HG03196 (cell line): ENCODE measurements around the gene JTB.
"Not testable (repeated sequence)": the region's sequence is repeated elsewhere in the genome, so short reads cannot be mapped to it uniquely, and the experiment has no call there.

Experiments used
- ATAC-seq: cut with Tn5 transposase; IDR thresholded peaks from one replicate; pipeline ENCODE4 v1.9.1; 2021; ENCODE audit not compliant: unreplicated experiment

Gene JTB

DNA sequence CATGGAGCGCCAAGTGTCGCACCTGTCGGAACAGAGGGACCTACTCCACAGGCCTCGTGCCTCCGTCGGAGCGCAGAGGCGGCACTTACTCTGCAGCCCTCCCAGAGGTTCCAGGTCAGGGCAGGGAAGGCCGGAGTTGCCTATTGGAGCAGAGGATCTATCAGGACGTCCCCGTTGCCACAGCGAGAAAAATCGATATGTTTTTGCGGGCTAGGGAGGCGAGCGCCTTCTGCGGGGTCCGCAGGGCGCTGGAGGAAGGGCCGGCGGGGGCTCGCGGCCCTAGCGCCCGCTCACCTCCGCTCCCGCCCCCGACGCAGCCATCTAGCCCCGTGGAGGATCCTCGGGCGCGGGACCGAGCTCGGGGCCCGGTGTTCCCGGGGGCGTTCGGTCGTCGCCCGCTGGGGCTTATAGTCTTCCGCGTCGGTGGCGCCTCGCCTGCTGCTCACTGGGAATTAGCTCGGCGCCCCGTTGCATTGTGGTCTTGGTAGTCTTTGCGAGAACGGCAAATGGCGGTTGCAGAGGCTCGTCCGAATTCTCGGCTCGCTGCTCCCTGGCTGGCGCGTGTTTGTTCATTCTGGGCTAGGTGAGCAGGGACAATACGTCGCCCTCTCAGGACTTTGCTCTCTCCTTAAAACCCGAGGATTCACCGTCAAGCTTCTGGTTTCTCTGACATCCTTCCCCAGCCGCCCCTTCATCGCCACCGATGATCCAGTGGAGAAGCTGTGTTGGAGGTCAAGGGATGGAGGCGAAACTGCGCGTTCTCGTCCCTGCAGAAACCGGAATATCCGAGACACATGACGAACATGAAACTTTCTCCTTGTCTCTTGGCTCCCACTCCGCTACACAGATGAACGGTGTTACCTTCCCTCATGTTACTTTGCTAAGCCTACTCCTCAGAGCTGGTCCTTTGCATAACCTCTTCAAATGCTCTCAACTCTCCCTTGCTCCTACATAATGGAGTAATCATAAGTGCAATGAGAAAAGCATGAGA is at the start of gene JTB:
Gene JTB (minus strand): TSS at position 425 of the 991 bp plus-strand sequence. CDS start 422 bp downstream, at position 3.
- peak; percentile 79 for ATAC-seq

DNA sequence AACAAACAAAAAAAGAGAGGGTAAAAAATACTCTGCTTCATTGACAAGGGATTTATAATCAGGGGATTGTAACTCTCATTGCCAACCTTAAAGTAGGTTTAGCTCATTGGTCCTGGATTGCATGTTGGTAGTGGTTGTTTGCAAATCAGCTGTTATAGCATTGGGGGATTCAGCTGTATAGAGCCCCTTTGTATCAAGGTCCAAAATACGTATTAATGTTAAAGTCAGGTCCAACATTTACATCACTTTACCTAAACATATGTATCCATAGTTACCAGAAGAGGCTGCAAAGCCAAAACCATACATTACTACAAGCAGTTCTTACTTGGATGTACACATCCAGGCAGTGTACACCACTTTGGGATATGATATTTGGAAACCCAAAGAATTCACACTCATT is 42.5 kb upstream of the JTB start:
- no peak for ATAC-seq

DNA sequence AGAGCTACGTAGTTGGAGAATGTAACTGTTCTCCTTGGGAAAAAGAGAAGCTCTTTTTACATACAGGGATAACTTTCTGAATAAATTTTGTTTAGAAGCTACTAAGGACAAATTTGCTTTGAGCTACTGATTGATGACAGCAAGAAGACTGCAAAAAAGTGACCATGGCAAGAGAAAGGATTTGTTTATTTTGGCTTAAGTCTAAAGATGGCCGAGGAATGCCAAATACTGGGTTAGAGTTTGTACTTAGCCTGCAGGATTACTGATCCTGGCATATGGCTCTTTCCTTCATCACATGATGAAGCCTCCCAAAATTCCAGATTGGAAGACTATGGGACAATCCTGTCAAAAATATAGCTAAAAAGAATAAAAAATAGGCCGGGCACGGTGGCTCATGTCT is 41.8 kb upstream of the JTB start:
- ATAC-seq, result no peak

GRCh38 chr1:154014154-154014907 is 36.9 kb upstream of the JTB start:
- no peak for ATAC-seq

- not testable (repeated sequence) for ATAC-seq
These were observed 35.1 kb upstream of the JTB start for GRCh38 chr1:154012543-154012942.

DNA sequence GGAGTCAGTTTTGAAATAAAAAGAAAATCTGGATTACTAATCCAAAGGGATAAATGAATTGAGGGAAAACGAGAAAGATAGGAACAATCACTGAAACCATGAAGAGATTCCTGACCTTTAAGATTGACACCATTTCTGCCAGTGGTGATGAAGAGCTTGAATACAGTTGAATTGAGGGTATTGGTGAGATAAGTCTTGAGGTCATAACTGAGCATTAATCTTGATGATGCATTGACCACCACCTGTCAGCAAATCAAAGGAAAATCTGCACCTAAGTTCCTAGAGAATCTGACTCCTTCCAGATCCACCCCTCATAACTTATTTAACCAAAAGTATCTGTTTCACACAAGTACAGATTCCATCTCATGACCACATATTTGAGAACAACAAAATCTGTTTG is 34.7 kb upstream of the JTB start:
- no peak for ATAC-seq

GRCh38 chr1:154006136-154006535 is 28.7 kb upstream of the JTB start:
- ATAC-seq, result no peak

DNA sequence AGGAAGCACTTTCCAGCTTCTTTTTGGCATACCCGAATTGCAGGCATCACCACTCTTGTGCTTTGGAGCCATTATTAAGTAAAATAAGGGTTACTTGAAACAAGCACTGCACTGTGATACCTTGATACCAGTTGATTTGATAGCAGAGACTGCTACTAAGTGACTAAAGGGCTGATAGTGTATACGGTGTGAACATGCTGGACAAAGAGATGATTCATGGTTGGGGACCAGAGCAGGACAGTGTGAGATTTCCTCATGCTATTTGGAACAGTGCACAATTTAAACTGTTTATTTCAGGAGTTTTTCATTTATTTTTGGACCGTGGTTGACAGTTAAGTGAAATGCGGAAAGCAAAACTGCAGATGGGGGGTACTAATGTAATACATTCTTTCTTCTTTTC is 22.9 kb upstream of the JTB start:
- no peak for ATAC-seq

DNA sequence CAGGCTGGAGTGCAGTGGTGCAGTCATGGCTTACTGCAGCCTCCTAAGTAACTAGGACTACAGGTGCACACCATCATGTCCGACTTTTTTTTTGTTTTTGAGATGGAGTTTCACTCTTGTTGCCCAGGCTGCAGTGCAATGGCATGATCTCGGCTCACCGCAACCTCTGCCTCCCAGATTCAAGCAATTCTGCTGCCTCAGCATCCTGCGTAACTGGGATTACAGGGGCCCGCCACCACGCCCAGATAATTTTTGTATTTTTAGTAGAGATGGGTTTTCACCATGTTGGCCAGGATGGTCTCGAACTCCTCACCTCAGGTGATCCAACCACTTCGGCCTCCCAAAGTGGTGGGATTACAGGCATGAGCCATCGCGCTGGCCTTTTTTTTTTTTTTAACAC is 19.4 kb upstream of the JTB start:
- ATAC-seq, result not testable (repeated sequence)

- no peak for ATAC-seq
These were observed 18.2 kb upstream of the JTB start for GRCh38 chr1:153995640-153996039.

- no peak for ATAC-seq
These were observed 17.7 kb upstream of the JTB start for GRCh38 chr1:153995202-153995601.

DNA sequence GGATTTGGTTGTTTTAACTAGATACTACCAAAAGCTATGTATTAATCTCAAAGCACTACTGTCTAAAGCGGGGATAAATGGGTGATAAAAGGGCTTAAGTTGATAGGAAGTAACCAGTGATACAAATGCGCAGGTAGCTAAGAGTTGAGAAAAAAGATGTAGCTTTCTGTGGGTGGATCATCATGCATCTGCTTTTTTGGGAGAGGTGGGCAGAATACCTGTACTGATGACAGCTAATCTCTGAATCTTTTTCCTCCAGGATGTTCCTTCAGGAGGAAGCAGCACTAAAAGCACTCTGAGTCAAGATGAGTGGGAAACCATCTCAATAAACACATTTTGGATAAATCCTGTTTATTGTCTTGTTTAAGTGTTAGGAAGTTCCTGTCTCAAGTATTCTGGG is 14.3 kb upstream of the JTB start:
- no peak for ATAC-seq

- ATAC-seq, result no peak
These were observed 13.7 kb upstream of the JTB start for GRCh38 chr1:153991151-153991630.

DNA sequence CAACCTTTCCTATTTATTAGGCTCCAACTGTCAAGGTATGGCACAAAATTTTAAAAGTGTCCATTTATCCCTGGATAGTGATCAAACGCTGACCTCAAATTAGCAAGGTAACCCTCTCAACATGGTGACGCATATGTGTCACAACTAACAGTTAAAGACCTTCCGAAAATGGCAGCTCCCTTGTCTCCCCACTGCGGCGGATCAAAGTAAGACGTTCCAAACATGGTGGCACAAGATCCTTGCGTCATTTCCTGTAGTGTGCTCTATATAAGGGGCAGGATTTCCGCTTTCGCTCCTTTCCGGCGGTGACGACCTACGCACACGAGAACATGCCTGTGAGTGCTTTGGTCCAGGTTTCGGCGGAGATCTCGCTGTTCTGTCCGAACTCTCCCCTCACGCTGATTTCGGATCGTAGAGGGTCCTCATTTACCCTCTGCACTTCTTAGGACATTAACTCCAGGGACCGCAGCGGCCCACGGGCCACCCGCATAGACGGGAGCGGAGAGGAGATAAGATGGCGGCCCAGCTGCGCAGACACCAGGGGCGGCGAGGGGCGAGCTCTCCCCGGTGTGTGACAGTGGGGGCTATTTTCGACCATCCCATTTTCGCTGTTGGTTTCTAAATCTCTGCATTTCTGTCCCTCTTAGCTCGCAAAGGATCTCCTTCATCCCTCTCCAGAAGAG is 13.1 kb upstream of the JTB start, which contains the start of gene RPS27:
Gene RPS27 (plus strand): TSS at position 295 of the 683 bp plus-strand sequence. CDS start 35 bp downstream, at position 330.
- peak; percentile 76 for ATAC-seq

DNA sequence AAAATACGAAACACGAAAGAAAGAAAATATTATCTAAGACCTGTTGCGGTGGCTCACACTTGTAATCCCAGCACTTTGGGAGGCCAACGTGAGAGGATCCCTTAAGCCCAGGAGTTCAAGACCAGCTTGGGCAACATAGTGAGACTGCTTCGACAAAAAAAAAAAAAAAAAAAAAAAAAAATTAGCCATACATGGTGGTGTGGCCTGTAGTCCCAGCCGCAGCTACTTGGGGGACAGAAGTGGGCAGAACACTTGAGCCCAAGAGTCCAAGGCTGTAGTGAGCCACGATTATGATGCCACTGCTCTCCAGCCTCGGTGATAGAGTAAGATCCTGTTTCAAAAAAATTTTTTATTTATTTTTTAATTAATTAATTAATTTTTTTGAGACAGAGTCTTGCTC is 10.1 kb upstream of the JTB start:
- no peak for ATAC-seq

DNA sequence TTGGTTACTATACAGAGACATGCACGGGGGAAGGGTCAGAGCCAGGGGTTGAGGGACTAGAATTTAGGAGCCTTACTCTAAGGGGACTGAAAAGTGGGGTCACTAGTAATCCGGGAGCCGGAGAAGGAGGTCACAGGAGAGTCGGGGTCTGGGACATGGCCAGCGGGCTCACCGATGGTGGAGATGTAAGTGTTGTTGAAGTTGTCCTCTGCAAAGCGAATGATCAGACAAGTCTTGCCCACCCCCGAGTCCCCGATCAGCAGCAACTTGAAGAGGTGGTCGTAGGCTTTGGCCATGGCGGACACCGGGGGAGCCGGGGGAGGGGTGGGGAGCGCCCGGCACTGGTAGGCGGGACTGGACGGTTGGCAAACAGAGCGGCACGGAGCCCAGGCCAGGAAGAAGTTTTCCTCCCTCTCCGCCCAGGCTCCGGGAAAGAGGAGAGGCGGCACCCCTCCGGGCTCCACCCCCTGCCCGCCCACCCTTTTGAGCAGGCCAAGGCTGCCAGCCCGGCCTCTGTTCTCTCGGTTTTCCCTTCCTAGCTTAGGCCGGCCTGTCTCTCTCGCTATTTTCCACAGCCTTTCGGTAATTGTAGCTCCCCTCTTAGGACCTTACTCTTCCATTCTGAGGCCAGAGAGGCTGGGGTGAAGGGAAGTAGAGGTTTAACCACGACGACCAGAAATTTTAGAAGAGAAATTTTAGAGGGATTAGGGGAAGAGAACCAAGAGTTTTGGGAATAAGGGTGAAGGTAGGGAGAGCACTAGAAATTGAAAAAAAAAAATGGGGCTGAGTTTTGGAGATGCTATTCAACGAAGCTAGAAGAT is 8.7 kb upstream of the JTB start, which contains the start of gene RAB13:
Gene RAB13 (minus strand): TSS at position 399 of the 821 bp plus-strand sequence. CDS start 103 bp downstream, at position 296.
- ATAC-seq, result no peak

- no peak for ATAC-seq
These were observed 8.0 kb upstream of the JTB start for GRCh38 chr1:153985341-153985912.

DNA sequence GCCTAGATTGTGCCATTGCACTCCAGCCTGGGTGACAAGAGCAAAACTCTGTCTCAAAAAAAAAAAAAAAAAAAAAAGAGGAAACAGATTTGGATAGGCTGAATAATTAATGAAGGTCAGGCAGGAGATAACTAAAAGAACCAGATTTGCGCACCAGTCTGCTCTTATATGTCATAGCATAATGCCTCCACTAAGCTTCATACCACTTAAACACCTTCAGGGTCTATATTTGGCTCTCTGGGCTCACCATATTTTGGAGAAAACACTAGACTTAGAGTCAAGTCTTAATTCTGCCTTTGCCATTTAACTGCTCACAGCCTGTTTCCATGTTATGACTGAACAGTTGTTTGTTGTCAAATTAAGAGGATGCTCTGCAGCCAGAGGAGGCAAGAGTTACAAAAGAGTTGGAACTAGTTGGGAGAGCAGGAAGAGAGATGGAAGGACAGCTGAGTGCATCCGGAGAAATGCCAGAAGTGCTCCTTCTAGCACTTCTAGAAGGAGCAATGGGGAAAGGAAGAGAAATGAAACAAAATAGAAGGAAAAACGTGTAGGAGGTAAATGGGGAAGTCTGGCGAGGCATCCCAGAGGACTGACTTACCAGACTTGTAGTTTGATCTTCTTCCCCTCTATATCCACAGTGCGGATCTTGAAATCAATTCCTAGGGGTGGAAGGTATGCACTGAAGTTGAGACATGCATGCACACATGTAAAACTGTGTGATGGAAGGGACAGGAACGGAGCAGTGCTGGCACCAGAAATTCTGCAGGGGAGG is 6.8 kb upstream of the JTB start:
- ATAC-seq, result no peak

DNA sequence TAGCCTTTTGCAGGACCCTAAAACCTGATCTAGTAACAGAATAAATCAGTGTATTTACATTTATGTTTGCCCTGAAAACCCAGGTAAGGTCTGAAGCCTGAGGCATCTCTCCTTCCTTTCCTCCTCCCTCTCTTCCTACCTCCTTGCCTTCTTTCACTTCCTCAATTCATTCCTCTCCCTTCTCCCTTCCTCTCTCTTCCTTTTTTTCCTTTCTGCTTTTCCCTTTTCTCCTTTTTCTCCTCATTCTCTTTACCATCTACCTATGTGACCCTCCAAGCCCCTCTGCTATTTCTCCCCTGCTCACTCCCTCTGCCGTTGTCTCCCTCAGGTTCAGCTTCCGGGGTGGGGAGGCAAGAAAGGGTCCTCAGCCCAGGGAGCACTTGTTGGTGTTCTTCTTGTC is 4.3 kb upstream of the JTB start:
- ATAC-seq, result not testable (repeated sequence)
